GM23338 (cell line): ENCODE results near the gene LRRC10B.

Experiments used
- CREB1 ChIP-seq: fragments of 250-450 bp; sonication (Bioruptor Pico); IDR thresholded peaks from 2 replicates; pipeline ENCODE4 v1.5.0; 2020; ENCODE audit warnings: low read depth, mild to moderate bottlenecking, moderate library complexity
- CTCF ChIP-seq, 2 experiments: fragments of 200-600 bp in 1 of 2; sonication (generic) in 1 of 2; conservative IDR thresholded peaks; 2 replicates each; pipeline versions ENCODE4 v1.5.1 to v1.6.1; 2016 to 2017; ENCODE audit warnings: antibody characterized with exemption in 2 of 2, low read depth in 2 of 2, mild to moderate bottlenecking in 2 of 2, moderate library complexity in 1 of 2
- EZH2 ChIP-seq: fragments of 200-600 bp; sonication (generic); IDR thresholded peaks from one replicate; pipeline ENCODE4 v1.8.0; 2017; ENCODE audit warnings: antibody characterized with exemption, mild to moderate bottlenecking, low read depth; ENCODE audit not compliant: unreplicated experiment
- EZH2phosphoT487 ChIP-seq: fragments of 200-600 bp; sonication (generic); IDR thresholded peaks from one replicate; pipeline ENCODE4 v1.8.1; 2018; ENCODE audit warnings: antibody characterized with exemption; ENCODE audit not compliant: unreplicated experiment
- JUNB ChIP-seq: IDR thresholded peaks from one replicate; pipeline ENCODE4 v1.6.1; 2016; ENCODE audit warnings: antibody characterized with exemption; ENCODE audit not compliant: unreplicated experiment
- POLR2AphosphoS5 ChIP-seq: IDR thresholded peaks from 2 replicates; pipeline ENCODE4 v1.6.1; 2016; ENCODE audit warnings: antibody characterized with exemption, low read depth
- REST ChIP-seq: IDR thresholded peaks from one replicate; pipeline ENCODE4 v1.6.1; 2018; ENCODE audit warnings: antibody characterized with exemption; ENCODE audit not compliant: unreplicated experiment
- STAT1 ChIP-seq: IDR thresholded peaks from one replicate; pipeline ENCODE4 v1.6.1; 2016; ENCODE audit warnings: antibody characterized with exemption; ENCODE audit not compliant: unreplicated experiment
- ZNF331 ChIP-seq: fragments of 250-450 bp; sonication (Bioruptor Pico); IDR thresholded peaks from 2 replicates; pipeline ENCODE4 v1.5.0; 2020; ENCODE audit warnings: low read depth, mild to moderate bottlenecking, moderate library complexity

- no peak for TF ChIP-seq CTCF (conservative IDR thresholded peaks at IDR 0.05; ENCODE audit: low read depth in 2 of 2)
- no peak for TF ChIP-seq POLR2AphosphoS5
- TF ChIP-seq CREB1: no peak
- TF ChIP-seq JUNB: no peak
- TF ChIP-seq REST: no peak
- TF ChIP-seq EZH2: no peak
- no peak for TF ChIP-seq ZNF331 (CRISPR knock-in tag)
- no peak for TF ChIP-seq EZH2phosphoT487
- TF ChIP-seq STAT1: no peak
These were observed 2.9 kb upstream of the LRRC10B start for GRCh38 chr11:61505640-61506155.
